ENCODE results near the gene ITIH6. TPM values are rescaled to one million over a fixed set of nuclear protein-coding genes. Genes with fewer than 3 reads are reported as not detected.

Gene ITIH6
- polyA plus RNA-seq, 6 donors from 2014 or later: not detected

DNA sequence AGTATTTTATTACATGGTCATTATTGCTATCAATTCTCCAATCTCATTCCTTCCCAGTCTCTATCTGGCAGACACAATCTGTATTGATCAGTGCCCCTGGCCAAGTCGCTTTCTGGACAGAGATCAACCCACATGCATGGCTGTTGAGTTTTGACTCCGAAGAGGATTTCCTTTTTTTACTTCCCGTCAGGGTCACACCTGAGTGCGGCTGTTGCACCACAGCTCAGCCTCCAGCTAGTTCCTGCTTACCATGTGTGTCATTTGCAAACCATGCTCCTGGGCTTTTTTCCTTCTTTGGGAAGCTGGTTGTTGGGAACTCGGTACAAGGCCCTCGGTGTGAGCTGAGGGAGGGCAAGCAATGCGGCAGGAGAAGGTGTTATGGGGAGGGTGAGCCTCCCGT, 21.1 kb upstream of the ITIH6 start:
- ATAC-seq (ENCODE audit: low read depth in 2 of 2): peak; percentile 51 to 69
- no peak for DNase-seq
- Mint-ChIP-seq H3K4me3 (peak overlapping the region in 2 of 8 donors; percentile 13 to 47), H3K9me3 (peaks cover 0 to 1% (median 0%) of the 10 kb centered on the region in 7 donors), H3K4me1 (peaks cover 12 to 14% (median 12%) of the 10 kb centered on the region in 3 donors), H3K36me3 (peaks cover 8 to 12% of the 10 kb centered on the region in 2 donors), H3K27me3 (peaks cover 0 to 15% (median 0%) of the 10 kb centered on the region in 3 donors), H3K27ac (no peak overlapping the region)

DNA sequence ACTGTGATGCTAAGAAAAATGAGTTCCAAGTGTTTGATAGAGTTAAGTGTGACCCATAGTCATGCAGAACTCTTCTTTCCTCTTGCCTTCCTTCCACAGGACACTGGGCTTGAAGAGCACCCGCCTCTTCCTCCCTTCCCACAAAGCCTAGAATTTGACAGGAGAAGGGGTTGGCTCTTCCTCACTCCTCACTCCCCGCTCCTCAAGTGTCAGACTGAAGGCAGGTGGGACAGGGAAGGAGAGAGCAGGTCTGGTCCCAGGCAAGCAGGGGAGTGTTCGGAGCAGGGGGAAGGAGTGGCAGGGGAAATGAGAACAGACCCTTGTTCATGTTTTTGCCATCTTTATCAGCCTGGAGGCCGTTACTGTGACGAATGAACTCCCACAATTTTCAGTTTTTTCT, 20.2 kb upstream of the ITIH6 start:
- Mint-ChIP-seq H3K4me3 (no peak overlapping the region), H3K9me3 (peaks cover 0 to 1% (median 0%) of the 10 kb centered on the region in 7 donors), H3K27ac (no peak overlapping the region), H3K36me3 (peaks cover 12 to 21% of the 10 kb centered on the region in 2 donors), H3K4me1 (peaks cover 12 to 14% (median 12%) of the 10 kb centered on the region in 3 donors), H3K27me3 (peaks cover 0 to 15% (median 0%) of the 10 kb centered on the region in 3 donors)
- ATAC-seq (ENCODE audit: low read depth in 2 of 2) (no peak), DNase-seq (no peak)

DNA sequence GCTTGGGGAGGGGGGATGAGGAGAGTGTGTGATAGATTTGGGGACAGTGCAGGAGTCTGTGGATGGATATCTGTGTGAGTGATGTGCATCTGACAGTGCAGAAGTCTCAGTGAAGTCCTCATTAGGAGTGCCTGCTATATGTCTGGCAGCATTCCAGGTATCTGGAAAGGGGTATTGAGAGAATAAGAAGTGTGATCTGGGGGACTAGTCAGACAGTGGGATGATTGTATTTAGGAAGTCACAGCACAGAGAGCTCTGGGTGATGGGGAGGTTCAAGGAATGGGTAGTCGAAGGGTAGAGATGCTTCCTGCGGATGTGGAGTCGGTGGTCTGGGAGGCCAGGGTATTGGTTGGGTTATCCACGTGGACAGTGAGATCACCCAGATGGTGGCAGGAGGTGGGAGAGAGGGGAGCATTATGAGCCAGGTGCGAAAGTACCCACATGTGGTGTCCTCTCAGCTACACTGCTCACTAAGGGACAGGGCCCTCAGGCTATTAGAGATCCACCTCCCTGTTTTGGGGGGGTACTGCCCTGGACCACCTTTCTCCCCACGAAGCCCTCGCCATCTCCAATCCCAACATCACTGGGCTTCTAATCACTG, 19.3 kb upstream of the ITIH6 start:
- Mint-ChIP-seq H3K4me3 (no peak overlapping the region), H3K9me3 (peaks cover 0 to 1% (median 0%) of the 10 kb centered on the region in 7 donors)

DNA sequence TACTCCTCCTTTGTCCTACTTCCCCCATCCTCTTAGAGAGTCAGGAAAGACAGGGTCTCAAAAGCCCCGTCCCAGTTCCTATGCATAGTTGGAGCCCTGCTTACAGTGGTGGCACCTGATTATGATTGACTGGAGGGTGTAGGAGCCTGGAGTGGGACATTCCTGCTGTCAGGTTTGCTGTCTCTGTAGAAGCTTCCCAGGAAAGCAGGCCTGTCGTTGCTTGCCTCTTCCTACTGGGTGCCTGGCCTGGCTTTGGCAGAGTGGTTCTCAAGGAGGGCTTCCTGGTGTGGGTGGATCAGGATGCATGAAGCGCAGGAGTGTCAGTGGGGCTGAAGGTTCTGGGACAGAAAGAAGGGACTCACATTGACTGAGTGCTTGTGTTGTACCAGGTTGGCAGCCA, 14.3 kb upstream of the ITIH6 start:
- Mint-ChIP-seq H3K4me1 (peaks cover 13 to 19% (median 19%) of the 10 kb centered on the region in 3 donors), H3K4me3 (no peak overlapping the region), H3K27me3 (no peaks in the 10 kb centered on the region), H3K27ac (no peak overlapping the region), H3K36me3 (peaks cover 17 to 29% of the 10 kb centered on the region in 2 donors), H3K9me3 (peaks cover 0 to 4% (median 0%) of the 10 kb centered on the region in 7 donors)
- ATAC-seq (ENCODE audit: low read depth in 2 of 2): no peak
- DNase-seq: no peak

More for the DNA sequence above, 19.3 kb upstream of the ITIH6 start:
- Mint-ChIP-seq H3K36me3 (peaks cover 12 to 24% of the 10 kb centered on the region in 2 donors), H3K27ac (peak overlapping the region in 1 of 6 donors; percentile 91), H3K4me1 (peaks cover 12 to 17% (median 12%) of the 10 kb centered on the region in 3 donors), H3K27me3 (peaks cover 0 to 12% (median 0%) of the 10 kb centered on the region in 3 donors)
- ATAC-seq (ENCODE audit: low read depth in 2 of 2) (no peak), DNase-seq (no peak)

DNA sequence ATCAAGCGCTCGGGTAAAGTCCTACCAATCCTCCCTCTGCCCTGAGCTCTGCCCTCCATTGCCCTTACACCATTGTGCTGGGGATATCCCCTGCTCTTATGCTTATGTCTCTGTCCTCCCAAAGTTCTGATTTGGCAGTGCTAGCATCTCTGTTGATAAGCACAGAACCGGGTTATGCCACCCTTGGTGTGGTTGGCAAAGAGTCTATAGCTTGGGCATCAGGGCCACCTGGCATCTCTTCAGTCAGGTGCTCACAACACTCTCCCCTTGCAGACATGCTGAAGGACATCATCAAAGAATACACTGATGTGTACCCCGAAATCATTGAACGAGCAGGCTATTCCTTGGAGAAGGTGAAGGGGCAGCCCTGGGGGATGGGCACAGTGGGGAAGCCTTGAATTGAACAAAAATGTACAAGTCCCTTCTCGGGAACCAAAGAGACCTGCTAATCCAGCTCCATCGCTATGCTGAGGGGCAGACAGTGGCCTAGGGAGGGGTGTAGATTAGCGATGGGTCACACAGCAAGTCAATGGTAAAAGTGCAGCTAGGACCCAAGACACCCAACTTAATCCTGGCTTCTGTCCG, 13.3 kb upstream of the ITIH6 start:
- ATAC-seq (ENCODE audit: low read depth in 2 of 2) (no peak), DNase-seq (no peak)
- peaks cover 16 to 28% of the 10 kb centered on the region in 2 donors for H3K36me3 Mint-ChIP-seq
- peaks cover 13 to 16% (median 16%) of the 10 kb centered on the region in 3 donors for H3K4me1 Mint-ChIP-seq
- peak overlapping the region in 2 of 8 donors; percentile 48 to 53 for H3K4me3 Mint-ChIP-seq
- no peaks in the 10 kb centered on the region for H3K27me3 Mint-ChIP-seq
- H3K9me3 Mint-ChIP-seq: peaks cover 0 to 4% (median 0%) of the 10 kb centered on the region in 7 donors
- H3K27ac Mint-ChIP-seq: peak overlapping the region in 3 of 6 donors; percentile 17 to 55 (median 22)

DNA sequence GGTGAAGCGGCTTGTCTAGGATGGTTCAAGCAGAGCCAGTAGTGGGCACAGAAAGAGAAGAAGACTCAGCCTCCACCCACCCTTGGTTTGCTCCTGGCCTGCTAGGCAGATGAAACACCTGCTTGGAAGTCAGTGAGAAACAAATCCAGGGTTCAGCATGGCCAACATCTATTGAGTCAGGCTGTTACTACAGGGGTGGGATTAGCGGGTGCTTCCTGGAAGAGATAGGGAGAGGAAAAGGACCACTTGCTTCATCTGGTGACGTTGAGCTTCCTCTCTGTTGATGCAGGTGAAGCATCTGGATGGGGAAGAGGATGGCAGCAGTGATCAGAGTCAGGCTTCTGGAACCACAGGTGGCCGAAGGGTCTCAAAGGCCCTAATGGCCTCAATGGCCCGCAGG, 12.5 kb upstream of the ITIH6 start:
- H3K36me3 Mint-ChIP-seq: peaks cover 9 to 19% of the 10 kb centered on the region in 2 donors
- peaks cover 0 to 4% (median 0%) of the 10 kb centered on the region in 7 donors for H3K9me3 Mint-ChIP-seq
- peaks cover 0 to 4% (median 3%) of the 10 kb centered on the region in 3 donors for H3K27me3 Mint-ChIP-seq
- ATAC-seq (ENCODE audit: low read depth in 2 of 2) (no peak), DNase-seq (no peak)
- peaks cover 13 to 16% (median 16%) of the 10 kb centered on the region in 3 donors for H3K4me1 Mint-ChIP-seq
- H3K27ac Mint-ChIP-seq: no peak overlapping the region
- peak overlapping the region in 1 of 8 donors; percentile 67 for H3K4me3 Mint-ChIP-seq

DNA sequence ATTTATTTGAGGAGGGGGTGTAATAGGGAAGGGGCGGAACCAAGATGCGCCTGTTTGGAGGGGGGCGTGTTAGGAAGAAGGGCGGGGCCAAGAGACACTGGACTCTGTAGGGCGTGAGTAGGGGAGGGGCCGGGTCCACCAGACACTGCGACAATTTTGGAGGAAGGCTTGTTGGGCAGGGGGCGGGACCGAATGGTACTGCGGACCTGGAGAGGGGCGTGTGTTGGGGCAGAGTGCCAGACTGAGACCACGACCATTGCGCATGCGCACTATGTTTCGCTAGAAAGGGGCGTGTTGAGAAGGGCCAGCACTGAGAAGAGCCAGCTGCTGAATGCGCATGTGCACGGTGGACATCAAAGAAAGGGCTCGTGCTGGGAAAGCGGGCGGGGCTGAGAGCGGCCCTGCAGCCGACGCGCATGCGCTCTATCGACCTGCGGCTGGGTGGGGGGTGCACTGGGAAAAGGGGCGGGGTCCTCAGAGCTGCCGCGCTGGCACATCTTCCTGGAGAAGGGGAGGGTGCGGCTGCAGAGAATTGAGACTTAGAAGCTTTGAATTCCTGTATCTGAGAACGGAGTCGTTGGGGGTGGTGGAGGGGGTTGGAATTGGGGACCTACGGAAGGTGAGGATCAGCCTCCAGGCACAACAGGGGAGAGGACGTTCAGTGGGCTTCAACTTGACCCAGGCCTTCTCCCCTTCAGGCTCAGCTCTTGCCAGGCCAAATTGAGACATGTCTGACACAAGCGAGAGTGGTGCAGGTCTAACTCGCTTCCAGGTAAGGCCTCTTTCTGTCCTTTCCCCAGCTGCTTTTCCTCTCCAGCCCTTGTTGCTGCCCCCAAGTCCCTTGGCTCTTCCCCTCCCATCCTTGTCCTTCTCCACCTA, 10.8 kb upstream of the ITIH6 start:
- H3K36me3 Mint-ChIP-seq: peaks cover 9 to 14% of the 10 kb centered on the region in 2 donors
- DNase-seq (peak; percentile 82), ATAC-seq (ENCODE audit: low read depth in 2 of 2) (peak; percentile 82 to 84)
- H3K4me1 Mint-ChIP-seq: peaks cover 13 to 16% (median 16%) of the 10 kb centered on the region in 3 donors
- H3K27ac Mint-ChIP-seq: peak overlapping the region; percentile 83 to 97 (median 92)
- peaks cover 0 to 9% (median 4%) of the 10 kb centered on the region in 3 donors for H3K27me3 Mint-ChIP-seq
- H3K4me3 Mint-ChIP-seq: peak overlapping the region; percentile 82 to 99 (median 94)
- peaks cover 0 to 4% (median 0%) of the 10 kb centered on the region in 7 donors for H3K9me3 Mint-ChIP-seq

DNA sequence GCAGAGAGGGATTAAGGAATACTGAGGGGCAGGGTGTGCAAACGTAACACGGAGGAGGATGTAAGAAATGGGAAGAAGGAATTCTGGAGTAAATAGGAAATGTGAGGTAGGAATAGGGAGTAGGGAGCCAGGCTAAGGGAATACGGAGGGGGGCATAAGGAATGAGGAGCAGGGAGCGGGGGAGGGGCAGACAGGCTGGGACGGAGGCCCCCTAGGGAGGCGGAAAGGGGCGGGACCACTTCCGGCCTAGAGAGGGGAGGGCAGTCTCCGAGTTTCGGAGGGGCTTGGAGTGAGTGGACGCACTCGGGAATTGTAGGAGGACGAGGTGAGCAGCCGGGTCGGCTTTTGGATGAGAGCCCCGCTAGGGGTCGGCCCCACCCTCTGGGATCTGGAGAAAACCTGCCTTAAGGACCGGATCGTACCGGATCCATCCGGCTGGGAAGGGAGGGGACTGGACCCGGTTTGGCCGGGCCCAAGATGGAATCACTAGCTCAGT, 10.1 kb upstream of the ITIH6 start:
- Mint-ChIP-seq H3K27me3 (peaks cover 0 to 9% (median 4%) of the 10 kb centered on the region in 3 donors), H3K4me3 (peak overlapping the region; percentile 82 to 99 (median 94)), H3K4me1 (peaks cover 13 to 16% (median 16%) of the 10 kb centered on the region in 3 donors), H3K36me3 (peaks cover 5 to 7% of the 10 kb centered on the region in 2 donors), H3K27ac (peak overlapping the region; percentile 20 to 97 (median 92)), H3K9me3 (peaks cover 0 to 4% (median 0%) of the 10 kb centered on the region in 7 donors)
- ATAC-seq (ENCODE audit: low read depth in 2 of 2): peak in 1 of 2 donors; percentile 18
- DNase-seq: no peak

DNA sequence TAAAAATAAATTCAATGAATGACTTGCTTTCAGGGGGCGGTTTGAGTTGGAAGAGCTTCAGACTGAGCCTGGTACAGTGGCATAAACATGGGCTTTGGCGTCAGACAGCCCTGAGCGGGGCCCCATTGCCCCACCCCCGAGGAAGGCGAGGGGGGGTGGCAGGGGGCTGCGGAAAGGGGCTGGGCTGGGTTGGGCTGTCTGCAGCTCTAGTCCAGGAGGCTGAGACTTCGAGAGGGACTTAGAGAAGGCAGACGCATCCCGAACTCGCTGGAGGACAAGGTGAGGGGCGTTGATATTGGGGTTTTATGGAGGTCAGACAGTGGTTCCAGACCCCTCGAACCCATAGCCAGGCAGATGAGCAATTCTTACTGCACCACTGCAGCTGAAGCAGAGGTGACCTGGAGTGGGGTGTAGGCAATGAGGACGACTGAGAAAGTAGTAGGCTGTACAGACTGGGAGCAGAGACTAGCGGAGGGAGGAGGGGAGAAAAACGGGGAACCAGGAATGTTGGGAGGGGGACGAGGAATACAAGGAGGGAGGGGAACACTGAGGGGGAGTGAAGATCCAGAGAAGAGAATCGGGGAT, 9.6 kb upstream of the ITIH6 start, which contains the start of gene MAGED2:
Gene MAGED2 (plus strand): TSS at position 222 of the 585 bp plus-strand sequence. CDS start 1,587 bp downstream, outside the sequence.
- Mint-ChIP-seq H3K4me3 (peak within 1 kb of the TSS; percentile 82 to 99 (median 94)), H3K36me3 (peaks cover 5 to 6% of the 10 kb centered on the region in 2 donors), H3K27me3 (peaks cover 0 to 9% (median 4%) of the 10 kb centered on the region in 3 donors), H3K9me3 (peaks cover 0 to 4% (median 0%) of the 10 kb centered on the region in 7 donors), H3K4me1 (peaks cover 12 to 16% (median 16%) of the 10 kb centered on the region in 3 donors), H3K27ac (peak within 1 kb of the TSS; percentile 83 to 97 (median 92))
- peak; percentile 26 for DNase-seq
- peak; percentile 46 to 55 for ATAC-seq (ENCODE audit: low read depth in 2 of 2)

DNA sequence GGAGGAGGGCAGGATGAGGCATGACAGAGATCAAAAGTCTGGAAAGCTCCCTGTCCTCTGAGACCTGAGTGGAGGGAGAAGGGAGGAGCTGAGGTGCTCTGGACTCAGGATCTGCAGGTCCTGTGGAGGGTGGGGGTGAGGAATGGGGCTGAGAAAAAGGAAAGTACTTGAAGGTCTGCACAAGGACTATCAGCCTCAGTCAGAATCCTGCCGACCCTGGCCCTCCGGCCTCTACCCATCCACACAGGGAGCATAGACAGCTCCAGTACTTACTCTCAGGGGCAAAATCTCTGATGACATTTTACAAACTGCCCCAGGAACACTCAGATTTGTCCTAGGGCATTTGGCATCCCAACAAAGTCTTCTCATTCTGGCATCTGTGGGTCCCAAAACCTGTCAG, 991 bp upstream of the ITIH6 start:
- DNase-seq (no peak), ATAC-seq (ENCODE audit: low read depth in 2 of 2) (no peak)
- Mint-ChIP-seq H3K4me1 (no peaks in the 10 kb centered on the region), H3K4me3 (no peak overlapping the region), H3K27me3 (peaks cover 0 to 9% (median 5%) of the 10 kb centered on the region in 3 donors), H3K36me3 (no peaks in the 10 kb centered on the region), H3K9me3 (peaks cover 0 to 1% (median 0%) of the 10 kb centered on the region in 7 donors), H3K27ac (no peak overlapping the region)

DNA sequence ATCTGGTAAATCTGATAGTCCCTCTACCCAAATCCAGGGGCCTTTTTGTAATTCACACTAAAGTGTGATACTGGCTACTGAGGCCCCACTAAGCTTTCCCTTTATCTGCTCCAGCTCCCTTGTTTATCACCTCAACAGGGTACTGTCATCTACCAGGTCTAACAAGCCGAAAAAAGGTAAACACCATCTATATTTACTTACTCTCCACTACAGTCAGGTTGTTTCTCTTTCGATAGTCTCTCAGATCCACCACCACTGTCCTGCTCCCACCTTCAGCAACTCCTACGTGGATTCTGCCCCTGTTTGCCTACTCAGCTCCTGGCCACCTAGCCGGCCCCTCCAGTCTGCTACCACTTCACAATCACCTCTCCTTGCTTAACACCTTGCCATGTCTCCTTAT, 3.3 kb downstream of the ITIH6 start:
- peaks cover 0 to 19% (median 8%) of the 10 kb centered on the region in 3 donors for H3K27me3 Mint-ChIP-seq
- peaks cover 0 to 3% (median 0%) of the 10 kb centered on the region in 7 donors for H3K9me3 Mint-ChIP-seq
- no peaks in the 10 kb centered on the region for H3K36me3 Mint-ChIP-seq
- H3K4me1 Mint-ChIP-seq: no peaks in the 10 kb centered on the region
- ATAC-seq (ENCODE audit: low read depth in 2 of 2) (no peak), DNase-seq (no peak)
- H3K4me3 Mint-ChIP-seq: no peak overlapping the region
- H3K27ac Mint-ChIP-seq: no peak overlapping the region

DNA sequence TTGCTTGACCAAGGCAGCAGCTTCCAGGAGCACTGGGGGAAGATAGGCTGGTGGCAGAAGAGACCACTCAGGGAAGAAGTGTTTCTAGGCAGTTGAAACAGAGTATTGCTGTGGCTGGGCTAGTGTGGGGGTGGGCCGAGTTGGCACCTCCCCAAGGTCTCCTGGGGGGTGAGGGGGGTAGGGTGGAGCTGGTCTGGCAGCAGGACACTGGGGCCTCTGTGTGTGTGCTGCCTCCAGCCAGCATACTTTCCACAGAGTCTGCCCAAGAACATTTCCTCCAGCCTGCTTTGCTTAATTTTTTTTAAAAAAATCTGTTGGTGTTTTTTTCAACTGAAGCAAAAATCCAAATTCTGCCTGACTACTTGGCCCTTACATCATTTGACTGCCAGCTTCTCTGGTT, 4.0 kb downstream of the ITIH6 start:
- ATAC-seq (ENCODE audit: low read depth in 2 of 2) (no peak), DNase-seq (no peak)
- H3K9me3 Mint-ChIP-seq: peaks cover 0 to 2% (median 0%) of the 10 kb centered on the region in 7 donors
- H3K4me1 Mint-ChIP-seq: no peaks in the 10 kb centered on the region
- no peaks in the 10 kb centered on the region for H3K36me3 Mint-ChIP-seq
- H3K27me3 Mint-ChIP-seq: peaks cover 0 to 19% (median 8%) of the 10 kb centered on the region in 3 donors
- no peak overlapping the region for H3K27ac Mint-ChIP-seq
- H3K4me3 Mint-ChIP-seq: no peak overlapping the region

All from naive B cell (primary cell).